B cell (primary cell): Measurements from ENCODE around the gene CFL1. TPM values are rescaled to one million over a fixed set of nuclear protein-coding genes. Genes with fewer than 3 reads are reported as not detected.

ENCODE experiments used
- ATAC-seq: fragments of 200-7000 bp; cut with Tn5 transposase; one replicate; pipeline ENCODE4 v1.10.0; 2021; ENCODE audit warnings: low read depth, mild to moderate bottlenecking, moderate number of reproducible peaks, moderate library complexity
- CTCF ChIA-PET: fragments of 350-600 bp; sonication (Branson Sonifier 250); formaldehyde crosslinking; loops from one replicate; lab custom pipeline; 2021; ENCODE audit warnings: antibody characterized with exemption, inconsistent platforms; lab: Charles Lee
- POLR2A ChIA-PET: fragments of 350-600 bp; sonication (Branson Sonifier 250); formaldehyde crosslinking; loops from one replicate; lab custom pipeline; 2021; ENCODE audit warnings: antibody characterized with exemption; lab: Charles Lee
- DNase-seq: peaks from one replicate; pipeline ENCODE4 v3.0.0; 2013
- H2AFZ ChIP-seq: 2 replicates; pipeline ENCODE4 v1.6.1; 2012; ENCODE audit warnings: mild to moderate bottlenecking, low read depth, low read length; ENCODE audit not compliant: insufficient read depth, poor library complexity, severe bottlenecking
- H3K27ac ChIP-seq, 2 donors: 1 replicate in 1 of 2; 2 replicates in 1 of 2; pipeline ENCODE4 v1.5.1; 2012 to 2013; ENCODE audit warnings: low read length in 2 of 2, mild to moderate bottlenecking in 2 of 2, moderate library complexity in 1 of 2
- H3K27me3 ChIP-seq, 4 experiments: fragments of 200-600 bp in 1 of 4; sonication (generic) in 1 of 4; replicated peaks in 1 of 4; 1 replicate in 2 of 4; 2 replicates in 2 of 4; pipeline versions ENCODE4 v1.6.1 to v1.7.0; 2013 to 2016; ENCODE audit warnings: low read length in 3 of 4, mild to moderate bottlenecking in 2 of 4, mixed read lengths in 1 of 4, moderate library complexity in 1 of 4; ENCODE audit not compliant: insufficient read depth in 4 of 4, control insufficient read depth in 3 of 4; ENCODE audit errors: control extremely low read depth in 1 of 4
- H3K36me3 ChIP-seq, 2 experiments: replicated peaks in 1 of 2; 1 replicate in 1 of 2; 2 replicates in 1 of 2; pipeline versions ENCODE4 v1.6.1 to v1.7.1; 2013; ENCODE audit warnings: low read length in 1 of 2; ENCODE audit not compliant: insufficient read depth in 2 of 2, control insufficient read depth in 1 of 2; ENCODE audit errors: control extremely low read depth in 1 of 2, extremely low read depth in 1 of 2
- H3K4me1 ChIP-seq, 2 donors: fragments of 200-600 bp in 1 of 2; sonication (generic) in 1 of 2; 1 replicate in 1 of 2; 2 replicates in 1 of 2; pipeline versions ENCODE4 v1.5.1 to v1.6.1; 2013 to 2017; ENCODE audit warnings: low read length in 2 of 2; ENCODE audit not compliant: control insufficient read depth in 2 of 2, insufficient read depth in 2 of 2
- H3K4me2 ChIP-seq: replicated peaks from 2 replicates; pipeline ENCODE3; 2012; ENCODE audit warnings: mild to moderate bottlenecking, low read depth, low read length; ENCODE audit not compliant: poor library complexity, severe bottlenecking
- H3K4me3 ChIP-seq, 5 experiments: fragments of 200-600 bp in 1 of 5; sonication (generic) in 1 of 5; 1 replicate in 3 of 5; 2 replicates in 2 of 5; pipeline versions ENCODE4 v1.5.1 to v1.7.0; 2011 to 2016; ENCODE audit warnings: low read length in 4 of 5, mild to moderate bottlenecking in 4 of 5, low read depth in 2 of 5, control low read depth in 1 of 5, moderate library complexity in 1 of 5; ENCODE audit not compliant: insufficient read depth in 1 of 5; ENCODE audit errors: control extremely low read depth in 1 of 5, extremely low read depth in 1 of 5
- H3K79me2 ChIP-seq: fragments of 200-600 bp; sonication (generic); one replicate; pipeline ENCODE4 v1.6.0; 2016; ENCODE audit warnings: low read length; ENCODE audit not compliant: control insufficient read depth, insufficient read depth
- H3K9ac ChIP-seq: fragments of 200-600 bp; sonication (generic); 2 replicates; pipeline ENCODE4 v1.6.1; 2017; ENCODE audit warnings: mild to moderate bottlenecking, low read length, moderate library complexity
- H3K9me3 ChIP-seq, 3 donors: one replicate each; pipeline versions ENCODE4 v1.6.1 to v1.7.1; 2013; ENCODE audit warnings: low read length in 2 of 3; ENCODE audit not compliant: control insufficient read depth in 2 of 3, insufficient read depth in 1 of 3; ENCODE audit errors: control extremely low read depth in 1 of 3
- H4K20me1 ChIP-seq: 2 replicates; pipeline ENCODE4 v1.6.0; 2012; ENCODE audit warnings: mild to moderate bottlenecking, low read length; ENCODE audit not compliant: insufficient read depth, control insufficient read depth, poor library complexity, severe bottlenecking
- H3K27ac Mint-ChIP-seq: one replicate; pipeline ENCODE4 v1.8.0; 2021; ENCODE audit warnings: mixed read lengths
- H3K27me3 Mint-ChIP-seq: one replicate; pipeline ENCODE4 v1.8.0; 2021; ENCODE audit warnings: mixed read lengths
- H3K4me1 Mint-ChIP-seq: one replicate; pipeline ENCODE4 v1.8.0; 2021; ENCODE audit warnings: mixed read lengths
- H3K4me3 Mint-ChIP-seq: one replicate; pipeline ENCODE4 v1.8.0; 2021; ENCODE audit warnings: mixed read lengths
- H3K9me3 Mint-ChIP-seq: one replicate; pipeline ENCODE4 v1.8.0; 2022; ENCODE audit warnings: mixed read lengths; ENCODE audit not compliant: insufficient read depth
- CTCF ChIP-seq: fragments of 200-600 bp; IDR thresholded peaks from one replicate; pipeline ENCODE4 v1.8.0; 2022; ENCODE audit warnings: antibody characterized with exemption, mild to moderate bottlenecking
- EZH2 ChIP-seq: IDR thresholded peaks from 2 replicates; pipeline ENCODE4 v1.6.1; 2012; ENCODE audit warnings: borderline replicate concordance, low read depth, mild to moderate bottlenecking, moderate library complexity, low read length; ENCODE audit not compliant: insufficient read depth, poor library complexity, severe bottlenecking
- WGBS: methylation state at CpG from one replicate; pipeline ENCODE4 v1.1.5; 2013; ENCODE audit warnings: missing lambda C conversion rate; ENCODE audit not compliant: insufficient coverage; 5-methylcytosine and 5-hydroxymethylcytosine counted together
- intact Hi-C: fragments of 100-400 bp; cut with micrococcal nuclease; formaldehyde crosslinking; loops from one replicate; pipeline ENCODE4 v1.10.0; 2022
- polyA plus RNA-seq: library from polyadenylated mRNA; depleted of rRNA; stranded (reverse); fragments of >200 nt; gene quantifications from 2 replicates; pipeline ENCODE4 v1.2.3, GENCODE V29; 2012
- total RNA-seq, 2 donors: library from RNA; stranded (reverse); fragments of 120-200 nt in 1 of 2; gene quantifications; 1 replicate in 1 of 2; 2 replicates in 1 of 2; pipeline versions ENCODE4 v1.2.3 to v1.2.4, GENCODE V29; 2013 to 2022

The CFL1 gene
- total and polyA plus RNA-seq, 2 donors (not counting 1 experiment from before 2014, with no cell fraction given): 455 to 990 TPM

GRCh38 chr11:65882120-65883057 is 24.4 kb upstream of the CFL1 start:
- Histone ChIP-seq H3K27me3 (no peaks in the 10 kb centered on the region), H3K9ac (no peak overlapping the region), H3K79me2 (peaks cover 19% of the 10 kb centered on the region), H3K4me2 (no peak overlapping the region), H4K20me1 (peaks cover 5% of the 10 kb centered on the region), H3K4me3 (no peak overlapping the region), H2AFZ (no peak overlapping the region), H3K27ac (no peak overlapping the region), H3K36me3 (peaks cover 0 to 31% of the 10 kb centered on the region in 2 experiments), H3K4me1 (peaks cover 11 to 34% of the 10 kb centered on the region in 2 donors), H3K9me3 (no peaks in the 10 kb centered on the region)
- no peak for TF ChIP-seq EZH2
- no peak for TF ChIP-seq CTCF
- no peak overlapping the region for H3K27ac Mint-ChIP-seq
- no peak for DNase-seq
- H3K27me3 Mint-ChIP-seq: no peaks in the 10 kb centered on the region
- no peaks in the 10 kb centered on the region for H3K9me3 Mint-ChIP-seq
- ATAC-seq: no peak
- peaks cover 37% of the 10 kb centered on the region for H3K4me1 Mint-ChIP-seq
- 96% methylated on average over 23 of the region's 30 CpGs for WGBS
- intact Hi-C loops: no loop called here
- POLR2A ChIA-PET: interaction anchor here (1.6 kb wide), 1 partner anchor 171 kb away, joined by 12 read pairs; no protein-coding TSS in a partner anchor
- CTCF ChIA-PET: interaction anchor here (1.0 to 15.5 kb wide), 6 partner anchors 14 to 171 kb away, joined by 3 to 244 read pairs (median 16); partner anchors contain the start of genes CFL1, KAT5 and MUS81
- H3K4me3 Mint-ChIP-seq: no peak overlapping the region
